Activated T-cell treated with anti-CD3 and anti-CD28 coated beads for 4 hours (primary cell): ENCODE measurements around the gene RPS6KA2.
A peak's percentile ranks its signal among the peaks of the same experiment; 100 is the strongest.

Experiments
- DNase-seq: peaks from one replicate; pipeline ENCODE4 v3.0.0-alpha.2; 2020

Gene RPS6KA2

GRCh38 chr6:166627033-166627874 lies at the start of gene RPS6KA2:
Gene RPS6KA2 (minus strand): TSS chr6:166627251. CDS start chr6:166627019, 232 bp downstream.
- peak; percentile 99 for DNase-seq

- DNase-seq, result no peak
These were observed 49.3 kb upstream of the RPS6KA2 start for GRCh38 chr6:166676270-166676860.

GRCh38 chr6:166675736-166676135 lies 48.7 kb upstream of the RPS6KA2 start:
- DNase-seq, result no peak

- no peak for DNase-seq
These were observed 46.3 kb upstream of the RPS6KA2 start for GRCh38 chr6:166673309-166673708.

GRCh38 chr6:166672624-166673206 lies 45.7 kb upstream of the RPS6KA2 start:
- DNase-seq, result no peak

- DNase-seq, result no peak
These were observed 45.1 kb upstream of the RPS6KA2 start for GRCh38 chr6:166672146-166672545.

GRCh38 chr6:166671434-166672081 lies 44.5 kb upstream of the RPS6KA2 start:
- no peak for DNase-seq

GRCh38 chr6:166670894-166671293 lies 43.8 kb upstream of the RPS6KA2 start:
- DNase-seq, result no peak

- DNase-seq, result no peak
These were observed 43.0 kb upstream of the RPS6KA2 start for GRCh38 chr6:166670013-166670412.

- DNase-seq, result no peak
These were observed 41.0 kb upstream of the RPS6KA2 start for GRCh38 chr6:166667796-166668610.

GRCh38 chr6:166664135-166664534 lies 37.1 kb upstream of the RPS6KA2 start:
- no peak for DNase-seq

- DNase-seq, result no peak
These were observed 36.5 kb upstream of the RPS6KA2 start for GRCh38 chr6:166663568-166663967.

GRCh38 chr6:166662690-166663089 lies 35.6 kb upstream of the RPS6KA2 start:
- DNase-seq, result no peak

GRCh38 chr6:166661327-166662085 lies 34.5 kb upstream of the RPS6KA2 start:
- no peak for DNase-seq

GRCh38 chr6:166660157-166660688 lies 33.2 kb upstream of the RPS6KA2 start:
- DNase-seq, result no peak

- no peak for DNase-seq
These were observed 32.5 kb upstream of the RPS6KA2 start for GRCh38 chr6:166659581-166659980.

- DNase-seq, result no peak
These were observed 31.7 kb upstream of the RPS6KA2 start for GRCh38 chr6:166658792-166659150.

GRCh38 chr6:166658115-166658791 lies 31.2 kb upstream of the RPS6KA2 start:
- DNase-seq, result no peak

GRCh38 chr6:166657531-166657930 lies 30.5 kb upstream of the RPS6KA2 start:
- no peak for DNase-seq

- no peak for DNase-seq
These were observed 29.4 kb upstream of the RPS6KA2 start for GRCh38 chr6:166656230-166657151.
